ENCODE measurements around the gene IKZF1. TPM values are rescaled to one million over a fixed set of nuclear protein-coding genes. Genes with fewer than 3 reads are reported as not detected.

The IKZF1 gene
- total RNA-seq, 1 donor from 2014 or later = 0.86 TPM

DNA sequence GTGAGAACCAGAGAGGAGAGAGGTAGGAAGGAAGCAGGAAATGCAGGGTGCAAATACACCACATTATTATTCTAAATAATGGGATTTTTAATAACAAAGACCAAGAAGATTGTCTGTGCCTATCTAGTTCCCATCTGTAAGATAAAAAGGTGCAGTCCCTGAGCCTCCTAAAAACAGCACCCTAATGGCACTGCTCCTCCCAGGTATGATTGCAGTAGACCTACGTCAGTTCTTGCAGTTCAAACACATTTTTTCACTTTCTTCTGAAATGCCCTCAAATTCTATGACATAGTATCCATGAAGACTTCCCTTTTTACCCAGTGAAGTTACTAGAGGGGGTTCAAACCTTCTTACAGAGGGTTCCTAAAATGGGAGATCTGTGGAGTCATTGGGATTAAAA lies 75.0 kb downstream of the IKZF1 start:
- no peaks in the 10 kb centered on the region for H3K36me3 Mint-ChIP-seq (ENCODE audit: low read depth, unreplicated experiment)
- Histone ChIP-seq H2AFZ (ENCODE audit: low read depth, low read length) (no peak overlapping the region), H3K9me3 (ENCODE audit: insufficient read depth, low read depth, low read length) (no peaks in the 10 kb centered on the region), H3K36me3 (ENCODE audit: insufficient read depth, low read length) (no peaks in the 10 kb centered on the region), H4K20me1 (ENCODE audit: insufficient read depth, low read length) (no peaks in the 10 kb centered on the region), H3K27me3 (ENCODE audit: insufficient read depth, low read length) (peaks cover 2% of the 10 kb centered on the region), H3K4me3 (ENCODE audit: insufficient read depth, low read depth, low read length) (no peak overlapping the region), H3K9ac (ENCODE audit: low read length) (no peak overlapping the region), H3K79me2 (ENCODE audit: insufficient read depth, low read length) (no peaks in the 10 kb centered on the region), H3K4me1 (ENCODE audit: insufficient read depth, low read length) (no peaks in the 10 kb centered on the region), H3K27ac (ENCODE audit: low read depth, low read length) (no peak overlapping the region), H3K4me2 (ENCODE audit: low read length) (no peak overlapping the region)
- no peak for DNase-seq (ENCODE audit: low read depth)
- peaks cover 18% of the 10 kb centered on the region for H3K27me3 Mint-ChIP-seq (ENCODE audit: low read depth, unreplicated experiment)
- TF ChIP-seq EZH2 (IDR thresholded peaks at IDR 0.05; ENCODE audit: insufficient read depth, low read length) = no peak
- TF ChIP-seq, protein P1, sequence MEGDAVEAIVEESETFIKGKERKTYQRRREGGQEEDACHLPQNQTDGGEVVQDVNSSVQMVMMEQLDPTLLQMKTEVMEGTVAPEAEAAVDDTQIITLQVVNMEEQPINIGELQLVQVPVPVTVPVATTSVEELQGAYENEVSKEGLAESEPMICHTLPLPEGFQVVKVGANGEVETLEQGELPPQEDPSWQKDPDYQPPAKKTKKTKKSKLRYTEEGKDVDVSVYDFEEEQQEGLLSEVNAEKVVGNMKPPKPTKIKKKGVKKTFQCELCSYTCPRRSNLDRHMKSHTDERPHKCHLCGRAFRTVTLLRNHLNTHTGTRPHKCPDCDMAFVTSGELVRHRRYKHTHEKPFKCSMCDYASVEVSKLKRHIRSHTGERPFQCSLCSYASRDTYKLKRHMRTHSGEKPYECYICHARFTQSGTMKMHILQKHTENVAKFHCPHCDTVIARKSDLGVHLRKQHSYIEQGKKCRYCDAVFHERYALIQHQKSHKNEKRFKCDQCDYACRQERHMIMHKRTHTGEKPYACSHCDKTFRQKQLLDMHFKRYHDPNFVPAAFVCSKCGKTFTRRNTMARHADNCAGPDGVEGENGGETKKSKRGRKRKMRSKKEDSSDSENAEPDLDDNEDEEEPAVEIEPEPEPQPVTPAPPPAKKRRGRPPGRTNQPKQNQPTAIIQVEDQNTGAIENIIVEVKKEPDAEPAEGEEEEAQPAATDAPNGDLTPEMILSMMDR (IDR thresholded peaks at IDR 0.05; ENCODE audit: insufficient read depth, low read depth, low read length) = no peak
- H3K4me3 Mint-ChIP-seq (ENCODE audit: unreplicated experiment) = peak overlapping the region; percentile 6
- H3K4me1 Mint-ChIP-seq (ENCODE audit: low read depth, unreplicated experiment) = no peaks in the 10 kb centered on the region
- no peak overlapping the region for H3K27ac Mint-ChIP-seq (ENCODE audit: unreplicated experiment)
- H3K9me3 Mint-ChIP-seq (ENCODE audit: unreplicated experiment) = peaks cover 4% of the 10 kb centered on the region
- FAIRE-seq = no peak

DNA sequence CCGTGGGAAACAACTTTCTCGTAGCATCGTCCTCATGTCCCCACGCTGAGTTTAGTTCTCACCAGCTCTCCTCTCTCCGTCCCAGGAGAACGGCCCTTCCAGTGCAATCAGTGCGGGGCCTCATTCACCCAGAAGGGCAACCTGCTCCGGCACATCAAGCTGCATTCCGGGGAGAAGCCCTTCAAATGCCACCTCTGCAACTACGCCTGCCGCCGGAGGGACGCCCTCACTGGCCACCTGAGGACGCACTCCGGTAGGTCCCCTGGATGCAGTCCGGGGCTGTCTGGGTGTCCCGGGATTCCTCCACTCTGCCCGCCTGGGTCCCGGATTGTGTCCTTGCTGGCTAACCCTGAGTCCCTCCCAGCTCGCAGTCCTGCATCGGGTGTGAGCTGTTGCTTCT lies 77.9 kb downstream of the IKZF1 start:
- H3K27ac ChIP-seq (ENCODE audit: low read depth, low read length) = no peak overlapping the region
- H3K27me3 ChIP-seq (ENCODE audit: insufficient read depth, low read length) = peaks cover 2% of the 10 kb centered on the region
- H3K9ac ChIP-seq (ENCODE audit: low read length) = no peak overlapping the region
- H3K9me3 ChIP-seq (ENCODE audit: insufficient read depth, low read depth, low read length) = no peaks in the 10 kb centered on the region
- no peak overlapping the region for H3K4me2 ChIP-seq (ENCODE audit: low read length)
- no peaks in the 10 kb centered on the region for H4K20me1 ChIP-seq (ENCODE audit: insufficient read depth, low read length)
- no peak overlapping the region for H3K4me3 ChIP-seq (ENCODE audit: insufficient read depth, low read depth, low read length)
- TF ChIP-seq EZH2 (IDR thresholded peaks at IDR 0.05; ENCODE audit: insufficient read depth, low read length) = no peak
- TF ChIP-seq, protein P1 (IDR thresholded peaks at IDR 0.05; ENCODE audit: insufficient read depth, low read depth, low read length) = no peak
- DNase-seq (ENCODE audit: low read depth) (no peak), FAIRE-seq (no peak)
- H3K36me3 Mint-ChIP-seq (ENCODE audit: low read depth, unreplicated experiment) = no peaks in the 10 kb centered on the region
- no peaks in the 10 kb centered on the region for H3K79me2 ChIP-seq (ENCODE audit: insufficient read depth, low read length)
- H3K27ac Mint-ChIP-seq (ENCODE audit: unreplicated experiment) = no peak overlapping the region
- no peaks in the 10 kb centered on the region for H3K9me3 Mint-ChIP-seq (ENCODE audit: unreplicated experiment)
- no peak overlapping the region for H2AFZ ChIP-seq (ENCODE audit: low read depth, low read length)
- H3K27me3 Mint-ChIP-seq (ENCODE audit: low read depth, unreplicated experiment) = peaks cover 19% of the 10 kb centered on the region
- no peak overlapping the region for H3K4me3 Mint-ChIP-seq (ENCODE audit: unreplicated experiment)
- H3K4me1 Mint-ChIP-seq (ENCODE audit: low read depth, unreplicated experiment) = no peaks in the 10 kb centered on the region
- no peaks in the 10 kb centered on the region for H3K4me1 ChIP-seq (ENCODE audit: insufficient read depth, low read length)
- no peaks in the 10 kb centered on the region for H3K36me3 ChIP-seq (ENCODE audit: insufficient read depth, low read length)

DNA sequence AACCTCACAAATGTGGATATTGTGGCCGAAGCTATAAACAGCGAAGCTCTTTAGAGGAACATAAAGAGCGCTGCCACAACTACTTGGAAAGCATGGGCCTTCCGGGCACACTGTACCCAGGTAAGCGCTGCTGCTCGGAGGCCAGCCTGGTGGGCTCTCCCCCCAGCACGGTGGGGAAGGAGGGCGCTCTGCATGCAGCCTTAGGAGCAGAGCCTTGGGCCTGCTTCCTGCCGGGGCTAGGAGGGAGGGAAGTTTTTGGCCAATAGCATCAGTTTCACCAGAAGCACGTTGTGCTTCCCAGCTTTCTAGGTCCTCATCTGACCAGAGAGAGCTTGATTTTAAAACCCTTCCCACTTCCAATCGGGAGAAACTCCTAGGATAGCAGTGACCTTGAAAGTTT lies 82.8 kb downstream of the IKZF1 start:
- FAIRE-seq = no peak
- Mint-ChIP-seq H3K4me3 (ENCODE audit: unreplicated experiment) (no peak overlapping the region), H3K9me3 (ENCODE audit: unreplicated experiment) (no peaks in the 10 kb centered on the region), H3K36me3 (ENCODE audit: low read depth, unreplicated experiment) (no peaks in the 10 kb centered on the region), H3K4me1 (ENCODE audit: low read depth, unreplicated experiment) (no peaks in the 10 kb centered on the region), H3K27ac (ENCODE audit: unreplicated experiment) (no peak overlapping the region), H3K27me3 (ENCODE audit: low read depth, unreplicated experiment) (peaks cover 17% of the 10 kb centered on the region)
- no peaks in the 10 kb centered on the region for H3K27me3 ChIP-seq (ENCODE audit: insufficient read depth, low read length)
- no peaks in the 10 kb centered on the region for H3K4me1 ChIP-seq (ENCODE audit: insufficient read depth, low read length)
- H3K9ac ChIP-seq (ENCODE audit: low read length) = no peak overlapping the region
- H3K79me2 ChIP-seq (ENCODE audit: insufficient read depth, low read length) = no peaks in the 10 kb centered on the region
- DNase-seq (ENCODE audit: low read depth) = no peak
- H4K20me1 ChIP-seq (ENCODE audit: insufficient read depth, low read length) = no peaks in the 10 kb centered on the region
- no peak overlapping the region for H2AFZ ChIP-seq (ENCODE audit: low read depth, low read length)
- no peak overlapping the region for H3K4me2 ChIP-seq (ENCODE audit: low read length)
- no peaks in the 10 kb centered on the region for H3K9me3 ChIP-seq (ENCODE audit: insufficient read depth, low read depth, low read length)
- TF ChIP-seq, protein P1 (IDR thresholded peaks at IDR 0.05; ENCODE audit: insufficient read depth, low read depth, low read length) = no peak
- TF ChIP-seq EZH2 (IDR thresholded peaks at IDR 0.05; ENCODE audit: insufficient read depth, low read length) = no peak
- no peak overlapping the region for H3K27ac ChIP-seq (ENCODE audit: low read depth, low read length)
- H3K4me3 ChIP-seq (ENCODE audit: insufficient read depth, low read depth, low read length) = no peak overlapping the region
- no peaks in the 10 kb centered on the region for H3K36me3 ChIP-seq (ENCODE audit: insufficient read depth, low read length)
